H9 (cell line): ENCODE results near the gene PGR. TPM values are rescaled to one million over a fixed set of nuclear protein-coding genes. Genes with fewer than 3 reads are reported as not detected.

ENCODE experiments used
- DNase-seq: peaks from one replicate; pipeline ENCODE4 v3.0.0-alpha.2; 2017
- H2AFZ ChIP-seq: one replicate; pipeline ENCODE4 v1.6.1; 2013; ENCODE audit warnings: mild to moderate bottlenecking, low read length, control low read depth, moderate library complexity
- H2AK5ac ChIP-seq: 2 replicates; pipeline ENCODE4 v1.6.1; 2013; ENCODE audit warnings: low read length, control low read depth, mixed read lengths; ENCODE audit not compliant: insufficient read length
- H2BK120ac ChIP-seq: one replicate; pipeline ENCODE4 v1.6.1; 2013; ENCODE audit warnings: low read depth, mild to moderate bottlenecking, low read length, control low read depth, inconsistent platforms; ENCODE audit not compliant: poor library complexity, severe bottlenecking
- H2BK12ac ChIP-seq: 2 replicates; pipeline ENCODE4 v1.6.1; 2013; ENCODE audit warnings: low read length, control low read depth, mixed read lengths, low read depth; ENCODE audit not compliant: insufficient read length
- H2BK15ac ChIP-seq: 2 replicates; pipeline ENCODE4 v1.6.1; 2013; ENCODE audit warnings: low read depth, low read length, control low read depth
- H2BK20ac ChIP-seq: one replicate; pipeline ENCODE4 v1.6.1; 2013; ENCODE audit warnings: low read depth, mild to moderate bottlenecking, low read length, control low read depth, inconsistent platforms; ENCODE audit not compliant: poor library complexity, severe bottlenecking
- H2BK5ac ChIP-seq: 2 replicates; pipeline ENCODE4 v1.6.1; 2013; ENCODE audit warnings: low read length, control low read depth, mixed read lengths; ENCODE audit not compliant: insufficient read length
- H3K14ac ChIP-seq: 2 replicates; pipeline ENCODE4 v1.6.1; 2013; ENCODE audit warnings: low read length, control low read depth; ENCODE audit not compliant: insufficient read depth
- H3K18ac ChIP-seq: 2 replicates; pipeline ENCODE4 v1.6.1; 2013; ENCODE audit warnings: low read depth, mild to moderate bottlenecking, mixed read lengths, low read length, control low read depth; ENCODE audit not compliant: insufficient read length
- H3K23ac ChIP-seq: 2 replicates; pipeline ENCODE4 v1.6.1; 2013; ENCODE audit warnings: low read length, control low read depth, mixed read lengths, low read depth; ENCODE audit not compliant: insufficient read length
- H3K23me2 ChIP-seq: 2 replicates; pipeline ENCODE4 v1.6.1; 2013; ENCODE audit warnings: low read depth, mild to moderate bottlenecking, mixed read lengths, low read length, control low read depth; ENCODE audit not compliant: insufficient read length, poor library complexity, severe bottlenecking
- H3K27ac ChIP-seq: 2 replicates; pipeline ENCODE4 v1.5.1; 2013; ENCODE audit warnings: low read length, control low read depth, mixed read lengths, low read depth; ENCODE audit not compliant: insufficient read length
- H3K27me3 ChIP-seq: 2 replicates; pipeline ENCODE4 v1.6.1; 2013; ENCODE audit warnings: low read length, control low read depth, inconsistent platforms; ENCODE audit not compliant: insufficient read depth
- H3K4ac ChIP-seq: 2 replicates; pipeline ENCODE4 v1.6.1; 2013; ENCODE audit warnings: low read depth, mild to moderate bottlenecking, control low read depth, inconsistent platforms, low read length, moderate library complexity
- H3K4me1 ChIP-seq: 2 replicates; pipeline ENCODE4 v1.6.1; 2013; ENCODE audit warnings: low read length, control low read depth, inconsistent platforms; ENCODE audit not compliant: insufficient read depth
- H3K4me2 ChIP-seq: 2 replicates; pipeline ENCODE4 v1.6.1; 2013; ENCODE audit warnings: low read length, control low read depth, mixed read lengths; ENCODE audit not compliant: insufficient read length, insufficient read depth
- H3K56ac ChIP-seq: 2 replicates; pipeline ENCODE4 v1.6.1; 2013; ENCODE audit warnings: low read depth, mild to moderate bottlenecking, mixed read lengths, low read length, control low read depth; ENCODE audit not compliant: insufficient read length
- H3K79me1 ChIP-seq: 2 replicates; pipeline ENCODE4 v1.6.1; 2013; ENCODE audit warnings: low read depth, mild to moderate bottlenecking, moderate library complexity, low read length, control low read depth, inconsistent platforms; ENCODE audit not compliant: insufficient read depth, poor library complexity, severe bottlenecking
- H3K79me2 ChIP-seq: 2 replicates; pipeline ENCODE4 v1.6.1; 2013; ENCODE audit warnings: low read length, control low read depth, inconsistent platforms; ENCODE audit not compliant: insufficient read depth
- H3K9ac ChIP-seq: 2 replicates; pipeline ENCODE4 v1.6.1; 2013; ENCODE audit warnings: low read length, control low read depth, mixed read lengths; ENCODE audit not compliant: insufficient read length; ENCODE audit errors: extremely low read depth
- H3K9me3 ChIP-seq: one replicate; pipeline ENCODE4 v1.6.1; 2013; ENCODE audit warnings: low read depth, low read length, inconsistent platforms; ENCODE audit not compliant: control insufficient read depth
- H3T11ph ChIP-seq: one replicate; pipeline ENCODE4 v1.6.1; 2013; ENCODE audit warnings: mild to moderate bottlenecking, low read length, control low read depth, inconsistent platforms
- H4K20me1 ChIP-seq: one replicate; pipeline ENCODE4 v1.6.1; 2013; ENCODE audit not compliant: control insufficient read depth, insufficient read length, insufficient read depth
- H4K5ac ChIP-seq: 2 replicates; pipeline ENCODE4 v1.6.1; 2013; ENCODE audit warnings: low read depth, mild to moderate bottlenecking, mixed read lengths, low read length, control low read depth; ENCODE audit not compliant: insufficient read length
- H4K8ac ChIP-seq: replicated peaks from 2 replicates; pipeline ENCODE4 v1.6.1; 2013; ENCODE audit warnings: low read length, control low read depth, mixed read lengths, low read depth; ENCODE audit not compliant: insufficient read length
- H4K91ac ChIP-seq: 2 replicates; pipeline ENCODE4 v1.6.1; 2013; ENCODE audit warnings: low read depth, mild to moderate bottlenecking, moderate library complexity, mixed read lengths, low read length, control low read depth; ENCODE audit not compliant: insufficient read length
- H3K27ac Mint-ChIP-seq, 3 experiments: 2 replicates in 2 of 3; 3 replicates in 1 of 3; pipeline ENCODE4 v1.8.0; 2020 to 2021; ENCODE audit warnings: mixed read lengths in 3 of 3, mild to moderate bottlenecking in 1 of 3, moderate library complexity in 1 of 3
- H3K27me3 Mint-ChIP-seq: 2 replicates; pipeline ENCODE4 v1.8.0; 2021; ENCODE audit warnings: low read depth, mild to moderate bottlenecking, moderate library complexity, mixed read lengths
- H3K36me3 Mint-ChIP-seq, 3 experiments: 2 replicates in 2 of 3; 3 replicates in 1 of 3; pipeline ENCODE4 v1.8.0; 2020 to 2021; ENCODE audit warnings: low read depth in 3 of 3, mixed read lengths in 3 of 3; ENCODE audit not compliant: insufficient read depth in 1 of 3
- H3K4me1 Mint-ChIP-seq, 2 experiments: 2 replicates each; pipeline ENCODE4 v1.8.0; 2020; ENCODE audit warnings: mixed read lengths in 2 of 2
- H3K4me3 Mint-ChIP-seq, 2 experiments: 2 replicates in 1 of 2; 3 replicates in 1 of 2; pipeline ENCODE4 v1.8.0; 2020 to 2021; ENCODE audit warnings: mild to moderate bottlenecking in 2 of 2, mixed read lengths in 2 of 2, moderate library complexity in 1 of 2
- H3K9me3 Mint-ChIP-seq, 2 experiments: 2 replicates in 1 of 2; 3 replicates in 1 of 2; pipeline ENCODE4 v1.8.0; 2020; ENCODE audit warnings: mild to moderate bottlenecking in 2 of 2, mixed read lengths in 2 of 2, moderate library complexity in 1 of 2
- WGBS: extraction: QIAGEN DNeasy Blood & Tissue Kit; methylation state at CpG from one replicate; pipeline ENCODE4 v1.1.7; 2013; ENCODE audit warnings: missing lambda C conversion rate, low lambda C conversion rate, mixed read lengths; ENCODE audit not compliant: insufficient read length; ENCODE audit errors: extremely low coverage; 5-methylcytosine and 5-hydroxymethylcytosine counted together
- total RNA-seq: library from RNA; stranded (reverse); gene quantifications from 2 replicates; pipeline ENCODE4 v1.2.1, GENCODE V29; 2021
- TF ChIP-seq, protein P1 (sequence below): fragments of 200-600 bp; sonication (generic); conservative IDR thresholded peaks from 3 replicates; pipeline ENCODE4 v1.8.0; 2021; ENCODE audit warnings: antibody characterized with exemption, mild to moderate bottlenecking

The PGR gene
- total RNA-seq, 1 experiment from 2014 or later: 0.02 TPM

DNA sequence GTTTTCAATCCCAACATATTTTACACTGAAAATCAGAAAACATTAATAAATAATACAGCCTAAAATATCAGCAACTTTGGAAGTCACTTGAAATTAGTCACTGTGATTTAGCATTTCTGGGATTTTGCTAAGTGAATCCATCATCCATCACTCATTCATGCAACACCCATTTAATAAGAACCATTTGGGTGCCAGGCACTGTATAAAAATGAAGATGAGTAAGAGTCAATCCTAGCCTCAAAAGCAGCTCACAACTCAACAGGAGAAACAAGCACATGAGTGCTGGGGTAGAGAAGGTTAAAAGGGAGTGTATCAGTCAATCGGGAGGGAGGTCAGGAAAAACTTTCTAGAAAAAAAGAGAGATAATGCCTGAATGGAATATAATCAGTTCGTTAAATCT is 77.9 kb downstream of the PGR start:
- H3K9me3 Mint-ChIP-seq: no peaks in the 10 kb centered on the region
- Histone ChIP-seq H3K9ac (no peak overlapping the region), H2BK5ac (no peak overlapping the region), H4K91ac (no peak overlapping the region), H3K9me3 (no peaks in the 10 kb centered on the region), H2BK15ac (no peak overlapping the region), H2BK120ac (no peak overlapping the region), H3K4me2 (no peak overlapping the region), H3K56ac (no peak overlapping the region), H3K18ac (no peak overlapping the region), H3K79me1 (no peaks in the 10 kb centered on the region), H3K79me2 (no peaks in the 10 kb centered on the region), H3K27me3 (no peaks in the 10 kb centered on the region), H2AFZ (no peak overlapping the region), H3K4ac (no peak overlapping the region), H3K23ac (no peak overlapping the region), H3K4me1 (no peaks in the 10 kb centered on the region), H3K14ac (no peak overlapping the region), H3K23me2 (no peaks in the 10 kb centered on the region), H4K8ac (no peak overlapping the region), H2BK12ac (no peak overlapping the region), H2BK20ac (no peak overlapping the region), H3K27ac (no peak overlapping the region), H4K5ac (no peak overlapping the region), H4K20me1 (no peaks in the 10 kb centered on the region), H2AK5ac (no peak overlapping the region), H3T11ph (no peak overlapping the region)
- H3K27me3 Mint-ChIP-seq: peaks cover 1% of the 10 kb centered on the region; the same call in 1 of the 2 replicates
- no peak overlapping the region for H3K27ac Mint-ChIP-seq
- TF ChIP-seq, protein P1, sequence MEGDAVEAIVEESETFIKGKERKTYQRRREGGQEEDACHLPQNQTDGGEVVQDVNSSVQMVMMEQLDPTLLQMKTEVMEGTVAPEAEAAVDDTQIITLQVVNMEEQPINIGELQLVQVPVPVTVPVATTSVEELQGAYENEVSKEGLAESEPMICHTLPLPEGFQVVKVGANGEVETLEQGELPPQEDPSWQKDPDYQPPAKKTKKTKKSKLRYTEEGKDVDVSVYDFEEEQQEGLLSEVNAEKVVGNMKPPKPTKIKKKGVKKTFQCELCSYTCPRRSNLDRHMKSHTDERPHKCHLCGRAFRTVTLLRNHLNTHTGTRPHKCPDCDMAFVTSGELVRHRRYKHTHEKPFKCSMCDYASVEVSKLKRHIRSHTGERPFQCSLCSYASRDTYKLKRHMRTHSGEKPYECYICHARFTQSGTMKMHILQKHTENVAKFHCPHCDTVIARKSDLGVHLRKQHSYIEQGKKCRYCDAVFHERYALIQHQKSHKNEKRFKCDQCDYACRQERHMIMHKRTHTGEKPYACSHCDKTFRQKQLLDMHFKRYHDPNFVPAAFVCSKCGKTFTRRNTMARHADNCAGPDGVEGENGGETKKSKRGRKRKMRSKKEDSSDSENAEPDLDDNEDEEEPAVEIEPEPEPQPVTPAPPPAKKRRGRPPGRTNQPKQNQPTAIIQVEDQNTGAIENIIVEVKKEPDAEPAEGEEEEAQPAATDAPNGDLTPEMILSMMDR: no peak
- no CpG with 5 or more reads among the region's 2 CpGs for WGBS
- H3K4me3 Mint-ChIP-seq: no peak overlapping the region
- H3K4me1 Mint-ChIP-seq: peaks cover 3 to 8% of the 10 kb centered on the region in 2 experiments; a peak in 3 of 4 replicates
- no peak for DNase-seq
- H3K36me3 Mint-ChIP-seq: no peaks in the 10 kb centered on the region
